HG03066 (cell line): ENCODE results near the gene INO80C.
"Not testable (repeated sequence)": the region's sequence is repeated elsewhere in the genome, so short reads cannot be mapped to it uniquely, and the experiment has no call there.

Experiments
- ATAC-seq: cut with Tn5 transposase; IDR thresholded peaks from one replicate; pipeline ENCODE4 v1.9.1; 2021; ENCODE audit warnings: low read depth; ENCODE audit not compliant: unreplicated experiment

Gene INO80C

DNA sequence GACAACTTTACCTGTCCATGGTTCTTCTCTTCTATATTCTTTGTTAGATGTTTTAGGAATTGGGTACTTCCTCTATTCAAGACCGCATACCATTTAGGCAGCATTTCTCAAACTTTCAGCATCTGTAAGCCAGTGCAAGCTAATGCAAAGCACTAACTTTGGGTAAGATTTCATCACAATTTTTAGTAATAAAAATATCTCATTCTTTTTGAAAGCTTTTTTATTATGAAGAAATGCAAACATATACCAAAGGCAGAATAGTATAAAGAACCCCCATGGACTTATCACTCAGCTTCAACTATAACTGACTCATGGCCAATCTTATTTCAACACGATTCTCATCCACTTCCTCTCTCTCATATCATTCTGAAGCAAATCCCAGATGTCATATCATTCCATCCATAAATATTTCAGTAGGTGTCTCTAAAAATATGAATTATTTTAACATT is 32.9 kb downstream of the INO80C start:
- ATAC-seq, result no peak

DNA sequence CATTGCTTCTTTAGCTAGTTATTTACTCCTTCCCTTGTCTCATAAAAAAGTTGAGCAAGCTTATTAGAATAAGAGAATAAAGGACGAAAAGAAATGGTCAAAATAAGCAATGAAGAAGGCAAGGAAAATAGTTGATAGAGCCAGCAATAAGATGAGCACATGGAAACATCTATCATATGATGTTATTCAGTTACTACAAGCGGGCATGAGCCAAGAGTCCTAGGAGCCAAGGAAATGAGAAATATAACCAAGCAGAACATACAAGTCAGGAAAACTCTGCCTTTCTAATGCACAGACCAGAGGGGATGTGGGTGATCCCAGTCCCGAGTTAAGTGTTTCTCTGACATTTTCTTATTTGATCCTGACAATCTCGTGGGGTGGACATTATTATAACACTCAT is 33.9 kb downstream of the INO80C start:
- no peak for ATAC-seq

DNA sequence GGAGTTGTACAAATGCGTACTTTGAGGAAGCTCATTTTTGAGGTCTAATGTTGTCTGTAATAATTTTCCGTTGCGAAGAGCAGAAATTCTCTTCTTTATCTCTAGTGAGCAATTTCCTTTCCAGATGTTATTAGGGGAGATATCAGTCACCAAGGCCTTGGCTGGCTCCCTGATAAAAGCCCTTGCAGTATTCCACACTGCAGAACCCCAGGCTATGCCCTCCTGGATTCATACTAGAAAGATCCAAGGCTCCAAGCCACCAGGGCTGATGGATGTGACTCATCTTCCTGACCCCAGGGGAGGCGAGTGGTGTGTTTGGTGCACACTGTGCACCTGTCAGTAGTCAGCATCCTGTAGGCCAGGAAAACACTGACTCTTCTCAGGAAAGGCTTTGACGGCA is 34.7 kb downstream of the INO80C start:
- no peak for ATAC-seq

DNA sequence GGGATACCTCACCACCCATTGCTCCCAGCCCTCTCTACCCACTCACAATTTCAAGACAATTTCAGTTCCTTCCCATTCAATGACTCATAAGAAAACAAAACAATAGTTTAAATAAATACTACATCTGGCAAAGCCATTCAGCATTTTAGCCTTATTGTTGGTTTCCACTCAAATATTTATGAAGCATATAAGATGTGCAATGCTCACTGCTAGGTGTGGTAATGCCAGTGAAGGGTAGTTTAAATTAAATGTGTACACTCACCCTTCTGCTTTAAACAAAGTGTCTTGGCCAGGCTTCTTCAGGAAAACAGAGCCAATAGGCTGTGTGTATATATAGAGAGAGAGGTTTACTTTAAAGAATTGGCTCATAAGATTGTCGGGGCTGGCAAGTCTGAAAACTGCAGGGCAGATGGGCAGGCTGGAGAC is 37.0 kb downstream of the INO80C start:
- no peak for ATAC-seq

DNA sequence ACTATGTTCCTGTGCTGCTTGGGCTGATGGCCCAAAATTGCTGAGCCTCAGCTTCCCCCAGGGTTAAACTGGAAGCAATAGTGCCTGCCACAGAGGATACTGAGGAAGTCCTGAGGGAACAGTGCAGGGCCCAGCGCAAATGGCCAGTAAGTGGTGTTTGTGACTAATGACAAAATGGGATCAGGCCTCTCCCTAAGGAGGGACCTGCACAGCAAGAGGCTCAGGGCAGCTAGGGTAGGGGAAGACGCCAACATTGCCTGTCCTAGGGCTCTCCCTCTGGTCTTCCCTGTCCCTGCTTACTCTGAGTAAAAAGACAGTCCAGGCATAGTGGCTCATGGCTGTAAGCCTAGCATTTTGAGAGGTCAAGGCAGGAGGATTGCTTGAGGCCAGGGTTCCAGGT is 37.8 kb downstream of the INO80C start:
- no peak for ATAC-seq

DNA sequence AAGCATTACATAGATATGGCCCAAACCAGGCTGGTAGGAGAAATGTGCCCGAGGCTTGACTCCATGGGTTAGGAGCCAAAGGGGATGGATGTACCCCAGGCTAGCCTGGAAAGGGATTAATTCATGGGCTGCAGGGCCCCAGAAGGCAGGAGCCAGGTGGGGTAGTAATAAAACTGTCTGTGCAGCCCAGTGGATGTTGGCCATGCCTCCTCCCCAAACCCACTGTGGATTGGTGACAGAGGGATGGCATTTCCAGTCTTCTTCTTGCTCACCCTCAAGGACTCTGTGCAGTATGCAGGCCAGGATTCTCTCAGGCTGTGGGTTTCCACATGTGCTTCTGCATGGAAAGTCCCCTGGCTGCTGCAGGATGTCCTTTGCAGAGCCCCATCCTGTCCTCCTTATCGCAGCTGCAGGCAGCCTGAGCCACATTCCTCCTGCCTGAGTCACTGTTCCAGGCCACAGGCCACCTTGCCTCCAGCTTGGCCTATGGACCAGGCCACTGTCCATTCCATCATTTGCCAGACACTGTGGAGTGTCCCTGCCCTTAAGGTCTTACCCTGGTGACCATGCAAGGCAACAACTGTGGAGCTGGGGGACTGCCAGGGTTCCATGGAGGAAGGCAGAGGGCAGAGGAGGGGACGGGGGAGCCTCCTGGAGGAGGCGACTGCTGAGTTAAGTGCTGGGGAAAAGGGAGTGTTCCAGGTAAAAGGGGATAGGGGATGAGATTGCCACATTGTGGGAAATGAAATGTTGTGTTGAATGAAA is 38.9 kb downstream of the INO80C start:
- no peak for ATAC-seq

DNA sequence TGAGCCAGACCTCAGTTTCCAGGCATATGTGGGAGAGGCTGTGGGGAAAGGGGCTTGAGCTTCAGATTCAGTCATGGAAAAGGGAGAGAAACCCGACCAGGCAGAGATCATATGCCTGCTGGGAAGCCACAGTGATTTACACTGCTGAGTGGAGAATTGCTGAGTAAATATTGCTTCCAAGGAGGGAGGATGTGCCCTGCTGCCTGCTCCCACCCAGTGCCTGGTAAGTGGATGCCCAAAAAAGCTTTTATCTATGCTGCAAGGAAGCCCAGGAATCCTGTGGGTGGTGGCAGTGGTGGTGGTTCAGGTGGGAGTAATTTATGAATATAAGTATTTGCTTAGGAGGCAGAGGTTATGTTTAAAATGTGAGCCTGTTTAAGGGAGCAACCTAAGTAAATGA is 39.5 kb downstream of the INO80C start:
- no peak for ATAC-seq

DNA sequence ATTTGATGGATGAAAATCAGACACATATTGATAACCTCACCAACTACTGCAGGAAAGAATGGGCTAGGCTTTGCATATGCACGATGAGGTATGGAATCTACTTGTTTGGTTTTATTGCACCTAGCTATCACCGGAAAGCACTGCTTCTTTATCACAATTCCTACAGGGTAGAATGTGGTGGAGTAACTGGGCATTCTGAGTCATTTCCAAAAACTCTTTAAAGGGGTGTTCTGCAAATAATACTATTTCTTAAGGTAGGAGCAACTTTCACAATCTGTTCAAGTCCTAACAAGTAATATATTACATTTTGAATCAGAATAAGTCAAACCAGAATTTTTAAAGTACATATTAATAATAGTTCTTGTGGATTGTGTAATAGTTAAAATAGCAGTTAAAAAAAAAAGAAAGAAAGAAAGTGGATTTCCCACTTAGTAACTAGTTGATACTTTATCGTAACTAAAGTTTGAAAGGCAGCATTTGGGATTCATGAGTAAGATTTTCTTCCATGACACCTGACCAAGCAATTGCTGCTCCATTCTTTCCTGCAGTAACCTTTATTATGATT is 40.5 kb downstream of the INO80C start:
- no peak for ATAC-seq

DNA sequence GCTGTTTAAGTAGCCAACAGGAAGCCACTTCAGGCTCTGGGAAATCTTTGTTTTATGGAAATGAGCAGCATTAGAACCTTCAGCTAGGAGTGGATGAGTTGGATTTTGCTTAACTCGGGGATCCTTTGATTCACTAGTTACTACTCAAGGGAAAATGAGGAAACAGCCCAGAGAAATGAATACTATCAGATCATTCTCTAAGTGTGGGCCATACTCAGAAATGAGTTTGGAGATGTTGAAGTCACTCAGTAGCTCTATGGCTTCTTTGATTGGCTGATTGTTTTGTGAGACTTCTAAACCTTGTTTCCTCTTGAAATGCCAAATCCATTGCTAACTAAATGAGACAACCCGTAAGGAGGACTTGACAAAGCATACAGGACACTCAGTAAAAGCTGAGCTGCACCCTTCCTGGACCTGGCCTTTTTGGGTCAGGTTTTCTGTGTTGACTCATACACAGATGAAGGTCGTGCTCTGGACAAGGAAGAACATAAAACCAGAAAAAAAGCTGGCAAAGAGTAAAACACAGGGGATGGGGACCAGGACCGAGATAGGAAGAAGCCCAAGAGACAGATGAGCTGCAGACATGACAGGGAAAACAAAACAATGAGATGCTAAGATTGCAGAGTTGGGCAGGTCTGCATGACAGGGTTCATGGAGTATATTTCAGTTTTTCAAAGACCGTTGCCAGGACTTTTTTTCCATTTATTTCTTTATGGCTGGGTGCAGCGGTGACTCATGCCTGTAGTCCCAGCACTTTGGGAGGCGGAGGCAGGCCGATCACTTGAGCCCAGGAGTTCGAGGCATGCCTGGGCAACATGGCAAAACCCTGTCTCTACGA is 41.6 kb downstream of the INO80C start:
- ATAC-seq, result no peak

DNA sequence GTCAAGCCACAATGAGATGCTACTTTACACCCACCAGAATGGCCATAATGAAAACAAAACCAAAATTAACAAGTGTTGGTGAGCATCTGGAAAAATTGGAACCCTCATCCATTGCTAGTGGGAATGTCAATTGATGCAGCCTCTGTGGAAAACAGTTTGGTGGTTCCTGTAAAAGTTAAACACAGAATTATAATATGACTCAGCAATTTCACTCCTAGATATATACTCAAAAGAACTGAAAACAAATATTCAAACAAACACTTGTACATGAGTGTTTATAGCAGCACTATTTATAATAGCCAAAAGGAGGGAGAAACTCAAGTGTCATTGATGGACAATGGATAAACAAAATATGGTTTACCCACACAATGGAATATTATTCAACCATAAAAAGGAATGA is 43.0 kb downstream of the INO80C start:
- no peak for ATAC-seq

DNA sequence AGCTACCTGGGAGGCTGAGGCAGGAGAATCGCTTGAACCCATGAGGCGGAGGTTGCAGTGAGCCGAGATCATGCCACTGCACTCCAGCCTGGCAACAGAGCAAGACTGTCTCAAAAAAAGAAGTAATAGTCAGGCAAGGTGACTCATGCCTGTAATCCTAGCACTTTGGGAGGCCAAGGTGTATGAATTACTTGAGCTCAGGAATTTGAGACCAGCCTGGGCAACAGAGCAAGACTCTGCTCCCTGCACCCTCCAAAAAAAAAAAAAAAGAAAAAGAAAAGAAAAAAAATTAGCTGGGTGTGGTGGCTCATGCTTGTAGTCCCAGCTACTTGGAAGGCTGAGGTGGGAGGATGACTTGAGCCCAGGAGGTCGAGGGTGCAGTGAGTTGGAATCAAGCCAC is 44.7 kb downstream of the INO80C start:
- ATAC-seq, result not testable (repeated sequence)

DNA sequence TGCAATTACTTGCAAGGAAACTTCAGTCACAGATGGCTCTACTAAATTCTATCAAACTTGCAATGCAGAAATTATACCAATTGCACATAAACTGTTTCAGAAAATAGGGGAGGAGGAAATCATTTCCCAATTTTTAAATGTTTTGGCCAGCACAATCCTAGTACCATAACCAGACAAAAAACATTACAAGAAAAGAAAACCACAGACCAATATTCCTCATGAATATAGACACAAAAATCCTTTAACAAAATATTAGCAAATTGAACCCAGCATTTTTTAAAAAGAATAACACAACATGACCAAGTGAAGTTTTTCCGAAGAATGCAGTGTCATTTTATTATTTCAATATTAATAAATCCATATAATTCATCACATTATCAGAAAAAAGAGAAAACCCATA is 45.8 kb downstream of the INO80C start:
- no peak for ATAC-seq

DNA sequence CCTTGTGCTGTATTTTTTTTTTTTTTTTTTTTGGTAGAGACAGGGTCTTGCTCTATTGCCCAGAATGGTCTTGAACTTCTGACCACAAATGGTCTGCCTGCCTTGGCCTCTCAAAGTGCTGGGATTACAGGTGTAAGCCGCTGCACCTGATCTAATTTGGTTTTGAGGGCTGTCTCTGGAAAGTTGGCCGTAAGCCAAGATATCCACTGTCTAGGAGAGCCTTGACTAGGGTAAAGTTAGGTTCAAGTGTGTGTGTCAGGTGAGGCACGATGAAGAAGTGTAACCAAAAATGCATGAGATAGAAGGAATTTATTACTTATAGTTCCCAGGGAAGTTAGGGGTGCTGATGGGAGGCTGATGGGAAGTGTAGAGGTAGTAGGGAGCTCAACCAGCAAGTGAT is 46.7 kb downstream of the INO80C start:
- no peak for ATAC-seq

DNA sequence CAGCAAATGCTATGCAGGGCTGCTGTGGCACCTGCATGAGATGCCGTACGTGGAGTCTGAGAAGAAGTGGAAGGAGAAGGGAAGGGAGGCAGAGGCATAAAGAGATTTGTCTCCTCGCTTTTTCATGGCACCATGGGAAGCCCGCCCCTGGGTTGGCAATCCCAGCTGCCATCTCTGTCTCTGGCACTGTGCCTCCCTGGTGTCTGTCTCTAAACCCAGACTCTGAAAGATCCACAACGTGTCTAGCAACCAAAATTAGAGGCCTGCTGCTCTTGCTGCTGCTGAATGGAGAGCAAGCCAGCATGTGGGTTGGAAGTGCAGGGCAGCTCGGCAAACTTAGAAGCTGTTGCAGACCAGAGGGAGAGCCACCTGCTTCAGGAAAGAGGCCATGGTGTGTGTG is 53.1 kb downstream of the INO80C start:
- no peak for ATAC-seq

DNA sequence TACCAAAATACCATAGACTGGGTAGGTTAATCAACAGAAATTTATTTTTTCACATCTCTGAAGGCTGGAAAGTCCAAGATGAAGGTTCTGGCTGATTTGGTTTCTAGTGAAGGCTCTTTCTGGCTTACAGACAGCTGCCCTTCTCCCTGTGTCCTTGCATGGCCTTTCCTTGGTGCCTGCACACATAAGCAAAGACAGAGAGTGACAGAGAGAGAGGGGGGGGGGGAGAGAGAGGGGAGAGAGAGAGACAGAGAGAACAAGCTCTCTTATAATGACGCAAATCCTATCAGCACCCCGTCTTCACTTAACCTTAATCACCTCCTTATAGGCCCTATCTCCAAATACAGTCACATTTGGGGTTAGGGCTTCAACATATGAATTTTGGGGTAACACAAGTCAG is 53.9 kb downstream of the INO80C start:
- no peak for ATAC-seq

DNA sequence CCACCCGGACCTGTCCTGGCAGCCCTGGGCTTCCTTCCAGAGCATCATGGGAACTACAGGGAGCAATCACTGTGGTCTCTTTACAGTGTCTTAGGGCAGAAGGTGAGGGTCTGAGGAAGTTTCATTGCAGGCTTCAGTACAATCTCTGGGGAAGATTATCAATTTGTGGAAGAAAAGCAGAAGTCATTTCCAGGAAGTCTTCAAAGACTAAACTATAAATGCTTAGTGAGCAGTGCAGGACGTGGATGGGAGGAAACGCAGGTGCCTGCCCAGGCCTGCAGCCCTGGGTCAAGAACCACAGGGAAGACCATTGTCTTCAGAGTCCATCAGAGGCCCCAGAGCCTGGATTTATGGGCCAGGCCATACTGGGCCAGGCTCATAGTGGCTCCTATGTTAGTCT is 54.3 kb downstream of the INO80C start:
- ATAC-seq, result no peak

DNA sequence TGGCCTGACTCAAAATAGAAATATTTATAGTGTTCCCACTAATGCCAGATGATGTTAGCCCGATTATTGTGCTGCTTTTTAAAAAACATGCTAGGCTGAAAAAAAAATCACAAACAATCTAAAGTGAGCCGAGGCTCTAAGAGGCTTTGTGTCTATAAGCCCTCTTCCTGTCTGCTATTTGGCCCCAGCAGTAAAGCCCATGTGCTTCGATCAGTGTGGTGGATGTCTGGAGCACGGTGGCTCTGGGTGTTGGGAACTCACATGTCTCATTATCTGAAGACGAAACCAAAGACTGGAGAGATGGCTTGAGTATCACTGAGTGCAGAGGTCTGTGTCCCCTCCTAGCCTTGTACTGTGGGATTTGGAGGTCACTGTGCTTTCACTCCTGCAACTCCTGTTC is 55.1 kb downstream of the INO80C start:
- ATAC-seq, result no peak

DNA sequence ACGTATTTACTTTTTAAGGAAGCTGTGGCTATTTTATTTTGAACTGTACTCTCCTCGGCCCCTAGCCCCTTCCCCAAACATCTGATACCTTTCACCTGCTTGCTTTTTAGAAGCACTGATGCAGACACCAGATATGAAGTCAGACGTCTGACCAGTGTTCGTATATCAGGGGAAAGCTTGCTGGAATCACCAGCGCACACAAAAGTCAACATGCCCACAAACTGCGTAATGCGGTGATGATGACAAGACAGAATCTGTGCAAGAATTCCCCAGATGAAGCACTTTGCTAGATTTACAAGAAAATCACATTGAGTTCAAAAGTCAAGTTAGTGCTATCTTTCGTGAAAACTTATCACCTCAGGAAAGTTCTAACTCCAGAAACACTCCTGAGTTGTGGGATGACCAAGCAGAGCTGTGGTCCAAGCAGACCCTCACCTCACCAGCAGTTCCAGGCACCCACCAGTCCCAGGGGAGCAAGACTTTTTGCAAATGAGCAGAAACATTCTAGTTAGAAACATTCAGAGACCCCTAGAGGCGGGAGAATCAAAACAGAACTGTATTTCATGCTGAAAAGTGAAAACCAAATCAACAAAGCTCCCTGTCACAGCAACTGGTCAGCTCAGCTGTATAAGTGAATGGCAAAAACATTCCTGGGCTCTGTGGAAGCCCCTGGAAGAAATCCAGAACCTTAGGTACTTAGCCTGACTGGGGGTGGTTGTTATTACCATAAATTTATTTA is 55.7 kb downstream of the INO80C start:
- no peak for ATAC-seq

DNA sequence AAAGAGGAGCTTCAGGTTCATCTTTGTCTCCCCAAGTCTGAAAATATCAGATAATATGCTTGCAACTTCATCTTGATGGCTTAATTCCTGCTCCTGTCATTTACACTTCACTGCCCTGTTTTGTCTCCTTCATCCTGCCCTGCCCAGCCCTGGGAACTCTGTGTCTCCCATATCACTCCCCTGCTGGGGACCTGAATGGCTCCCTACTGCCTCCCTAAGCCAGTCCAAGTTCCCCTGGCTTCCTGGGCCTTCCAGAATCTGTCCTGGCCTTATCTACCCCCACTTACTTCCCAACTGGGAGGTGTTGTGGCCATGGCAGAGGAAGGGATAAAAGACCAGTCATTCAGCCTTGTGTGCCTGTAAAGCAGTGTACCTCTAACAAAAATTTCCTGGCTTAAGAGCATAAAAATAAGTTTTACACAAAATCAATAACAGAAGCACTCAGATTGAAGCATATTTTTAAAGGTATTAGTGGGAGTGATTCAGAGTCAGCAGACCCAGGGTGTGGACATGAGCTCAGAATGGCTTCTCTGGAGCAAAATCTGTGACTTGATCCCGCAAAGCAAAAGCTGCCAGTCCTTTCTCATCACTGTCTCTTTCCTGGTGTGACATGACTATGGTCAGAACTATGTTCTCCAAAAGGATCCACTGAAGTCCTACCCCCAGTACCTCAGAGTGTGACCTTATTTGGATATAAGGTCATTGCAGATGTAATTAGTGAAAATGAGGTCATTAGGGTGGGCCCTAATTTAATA is 59.1 kb downstream of the INO80C start:
- ATAC-seq, result no peak

DNA sequence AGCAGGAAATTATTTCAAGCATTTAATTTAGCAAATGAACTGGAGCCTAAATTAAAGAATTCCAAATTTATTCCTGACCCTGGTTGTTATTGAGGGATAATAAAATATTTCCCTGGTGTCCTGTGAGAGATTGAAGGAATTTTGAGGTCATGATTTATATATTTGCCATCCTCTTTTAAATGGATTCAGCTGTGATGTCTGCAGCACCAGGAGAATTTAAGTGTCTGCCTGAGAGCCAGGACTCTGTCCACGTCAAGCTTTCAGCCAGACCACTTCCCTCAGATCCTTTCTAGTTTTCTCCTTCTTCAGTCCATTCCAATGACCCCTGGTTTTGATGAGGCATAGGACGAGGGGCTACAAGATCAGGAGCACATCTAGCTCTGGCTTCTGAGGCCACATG is 59.9 kb downstream of the INO80C start:
- no peak for ATAC-seq
